GM18951 (cell line): Measurements from ENCODE around the gene MTMR2.

Source experiments
- POLR2A ChIP-seq: IDR thresholded peaks from 4 replicates; pipeline ENCODE4 v1.6.1; 2011; ENCODE audit warnings: mild to moderate bottlenecking; ENCODE audit not compliant: insufficient read length, insufficient read depth; ENCODE audit errors: extremely low read depth
- in situ Hi-C: fragments of 300-500 bp; cut with MboI; formaldehyde crosslinking; loops from one replicate; pipeline ENCODE4 v1.12.0; 2022; ENCODE audit warnings: low sequenced_read_pairs, mixed read lengths, inconsistent platforms; ENCODE audit not compliant: unreplicated experiment

The MTMR2 gene

DNA sequence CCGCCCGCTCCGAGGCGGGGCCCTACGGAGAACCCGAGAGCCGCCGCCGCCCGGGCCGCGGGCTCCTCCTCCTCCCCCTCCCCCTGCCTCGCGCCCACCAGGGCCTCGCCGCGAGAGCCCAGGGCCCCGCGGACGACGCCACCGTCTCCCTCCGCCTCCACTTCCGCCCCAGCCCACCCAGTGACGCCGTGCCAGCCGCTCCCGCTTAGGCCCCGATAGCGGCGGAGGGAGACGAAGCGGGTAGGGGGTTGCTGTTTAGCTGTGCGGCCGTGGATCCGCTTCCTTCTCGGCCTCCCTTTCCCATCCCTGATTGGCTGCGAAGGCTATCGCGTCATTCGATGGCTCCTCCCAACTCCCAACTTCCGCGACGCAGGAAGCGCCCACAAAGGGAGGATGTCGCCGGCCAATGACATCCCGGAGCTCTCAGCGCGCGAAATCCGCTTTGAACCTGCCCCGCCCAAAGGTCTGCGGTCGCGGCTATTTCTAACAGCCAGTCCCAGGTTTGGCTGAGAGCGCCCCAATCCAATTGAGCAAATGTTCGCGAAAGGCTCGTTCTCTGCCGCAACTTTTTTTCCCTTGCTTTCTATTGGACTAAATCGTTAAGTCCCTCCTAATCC, 134.3 kb downstream of the MTMR2 start, which contains the start of gene FAM76B:
Gene FAM76B, minus strand, starts transcription at position 277 of the 617 bp plus-strand sequence. CDS start 304 bp downstream, outside the sequence.
- in situ Hi-C loops, result no loop called here
- TF ChIP-seq POLR2A, result peak; percentile 80

DNA sequence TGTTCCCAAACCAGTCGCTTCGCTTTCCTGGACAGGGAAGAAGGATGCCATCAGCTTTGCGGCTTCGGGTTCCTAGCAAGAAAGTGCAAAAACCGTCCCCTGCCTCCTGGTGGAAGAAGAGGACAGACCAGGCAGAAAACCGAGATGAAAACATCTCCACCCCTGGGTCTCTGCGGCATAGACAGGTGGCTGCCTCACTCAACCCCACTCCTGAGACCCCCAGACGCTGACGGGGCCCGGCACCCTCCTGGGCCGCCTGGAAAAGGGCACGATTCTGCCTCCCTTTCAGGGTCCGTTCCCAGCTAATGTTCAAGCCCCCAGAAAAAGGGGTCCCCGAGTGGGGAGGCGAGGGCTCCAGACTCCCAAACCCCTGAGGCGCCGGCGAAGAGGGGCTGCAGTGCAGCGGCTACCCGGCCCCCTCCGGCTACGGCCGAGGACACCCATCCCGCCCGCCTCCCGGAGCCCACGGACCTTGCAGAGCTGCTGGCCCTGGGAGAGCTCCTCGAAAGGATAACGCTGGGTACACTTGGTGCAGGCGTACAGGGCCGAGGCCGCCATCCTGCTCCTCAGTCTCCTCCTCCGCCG, 134.9 kb downstream of the MTMR2 start:
- TF ChIP-seq POLR2A, result no peak
- in situ Hi-C loops, result no loop called here
